GM12878 (cell line): ENCODE data around the gene MRTFB. TPM values are rescaled to one million over a fixed set of nuclear protein-coding genes. Genes with fewer than 3 reads are reported as not detected.

Experiments used
- ATAC-seq: fragments of 200-7000 bp; cut with Tn5 transposase; 3 replicates; pipeline ENCODE4 v1.9.1; 2020; ENCODE audit warnings: mild to moderate bottlenecking, moderate library complexity
- BruUV-seq: library from RNA; stranded (reverse); fragments of 400-500 nt; replicated peaks from 2 replicates; lab custom pipeline; 2021; lab: Mats Ljungman, UMichigan
- CTCF ChIA-PET: fragments of 300-600 bp; sonication (Branson Sonifier 250); formaldehyde crosslinking; extraction: SDS; loops from one replicate; lab custom pipeline; 2021; ENCODE audit warnings: inconsistent platforms; lab: Yijun Ruan, JAX
- POLR2A ChIA-PET: fragments of 350-600 bp; formaldehyde crosslinking; extraction: SDS; loops from one replicate; lab custom pipeline; 2021; ENCODE audit warnings: inconsistent platforms; lab: Charles Lee
- RAD21 ChIA-PET: fragments of 300-600 bp; sonication (Branson Sonifier 250); formaldehyde crosslinking; loops from one replicate; lab custom pipeline; 2023; ENCODE audit warnings: antibody characterized with exemption; ENCODE audit not compliant: unreplicated experiment; lab: Charles Lee
- SMC1A ChIA-PET: fragments of 300-600 bp; sonication (Branson Sonifier 250); formaldehyde crosslinking; loops from one replicate; lab custom pipeline; 2023; ENCODE audit not compliant: unreplicated experiment, uncharacterized antibody; lab: Charles Lee
- DNase-seq: peaks from one replicate; pipeline ENCODE4 v3.0.0-alpha.2; 2011; ENCODE audit warnings: low read depth, low spot score
- FAIRE-seq: peaks from 3 replicates; lab custom pipeline; 2011; peaks lifted over from hg19 to GRCh38; lab: Jason Lieb, UNC
- H2AFZ ChIP-seq: 2 replicates; pipeline ENCODE4 v1.6.0; 2011; ENCODE audit warnings: low read depth, low read length, control low read depth; ENCODE audit not compliant: control insufficient read depth
- H3K27ac ChIP-seq: 2 replicates; pipeline ENCODE4 v1.5.1; 2011; ENCODE audit warnings: control low read depth; ENCODE audit not compliant: control insufficient read depth, insufficient read depth
- H3K27me3 ChIP-seq, 2 experiments: replicated peaks in 1 of 2; 2 replicates each; pipeline versions ENCODE4 v1.6.0 to v1.6.1; 2011; ENCODE audit warnings: low read length in 1 of 2; ENCODE audit not compliant: control insufficient read depth in 2 of 2, insufficient read depth in 2 of 2
- H3K36me3 ChIP-seq, 2 experiments: 2 replicates each; pipeline ENCODE4 v1.5.1; 2011; ENCODE audit warnings: low read length in 1 of 2; ENCODE audit not compliant: control insufficient read depth in 2 of 2, insufficient read depth in 2 of 2
- H3K4me1 ChIP-seq: 2 replicates; pipeline ENCODE4 v1.6.1; 2011; ENCODE audit warnings: mild to moderate bottlenecking, low read length, moderate library complexity, mixed read lengths; ENCODE audit not compliant: control insufficient read depth, insufficient read depth
- H3K4me2 ChIP-seq: 2 replicates; pipeline ENCODE4 v1.6.0; 2011; ENCODE audit warnings: control low read depth; ENCODE audit not compliant: control insufficient read depth, insufficient read depth
- H3K4me3 ChIP-seq: fragments of 200-600 bp; sonication (generic); 2 replicates; pipeline ENCODE4 v1.5.1; 2016
- H3K79me2 ChIP-seq: 2 replicates; pipeline ENCODE4 v1.6.0; 2011; ENCODE audit warnings: low read length; ENCODE audit not compliant: control insufficient read depth, insufficient read depth
- H3K9ac ChIP-seq: 2 replicates; pipeline ENCODE4 v1.8.0; 2011; ENCODE audit warnings: low read length, control low read depth, mixed read lengths; ENCODE audit not compliant: control insufficient read depth, insufficient read depth
- H3K9me3 ChIP-seq: replicated peaks from 3 replicates; pipeline ENCODE4 v1.5.1; 2011; ENCODE audit warnings: mild to moderate bottlenecking, low read length; ENCODE audit not compliant: control insufficient read depth, insufficient read depth
- H4K20me1 ChIP-seq: 2 replicates; pipeline ENCODE4 v1.6.0; 2011; ENCODE audit not compliant: control insufficient read depth, insufficient read depth
- CBX3 ChIP-seq: fragments of 200-600 bp; sonication (generic); IDR thresholded peaks from 2 replicates; pipeline ENCODE4 v1.6.1; 2016; ENCODE audit warnings: low read depth, borderline replicate concordance
- CREM ChIP-seq: IDR thresholded peaks from 2 replicates; pipeline ENCODE4 v1.6.1; 2014; ENCODE audit warnings: antibody characterized with exemption, low read depth
- EGR1 ChIP-seq, 2 experiments: IDR thresholded peaks; 1 replicate in 1 of 2; 2 replicates in 1 of 2; pipeline ENCODE4 v1.6.1; 2011 to 2012; ENCODE audit warnings: low read depth in 2 of 2, low read length in 2 of 2, borderline replicate concordance in 1 of 2, mild to moderate bottlenecking in 1 of 2, moderate library complexity in 1 of 2
- HDAC6 ChIP-seq: fragments of 200-600 bp; sonication (generic); IDR thresholded peaks from one replicate; pipeline ENCODE4 v1.8.0; 2017; ENCODE audit warnings: antibody characterized with exemption; ENCODE audit not compliant: unreplicated experiment
- IKZF2 ChIP-seq, 2 experiments: fragments of 450-650 bp; IDR thresholded peaks; 2 replicates each; pipeline ENCODE4 v1.6.1; 2017; ENCODE audit warnings: mild to moderate bottlenecking in 2 of 2, moderate library complexity in 2 of 2
- KAT2A ChIP-seq: conservative IDR thresholded peaks from 2 replicates; pipeline ENCODE4 v1.6.1; 2011; ENCODE audit warnings: low read depth, low read length; ENCODE audit not compliant: control insufficient read depth
- POLR2A ChIP-seq: IDR thresholded peaks from 2 replicates; pipeline ENCODE4 v1.6.1; 2011; ENCODE audit warnings: low read depth, mild to moderate bottlenecking, low read length
- PRDM15 ChIP-seq: fragments of 450-650 bp; formaldehyde crosslinking; IDR thresholded peaks from 2 replicates; pipeline ENCODE4 v1.4.0; 2020; ENCODE audit warnings: mild to moderate bottlenecking, moderate library complexity
- RCOR1 ChIP-seq: conservative IDR thresholded peaks from 2 replicates; pipeline ENCODE4 v1.6.1; 2012; ENCODE audit warnings: low read depth, low read length, improper control_type of control experiment
- RFX5 ChIP-seq: IDR thresholded peaks from 2 replicates; pipeline ENCODE4 v1.6.1; 2011; ENCODE audit warnings: low read depth, low read length, improper control_type of control experiment
- SIX5 ChIP-seq: IDR thresholded peaks from 2 replicates; pipeline ENCODE4 v1.6.1; 2011; ENCODE audit warnings: mild to moderate bottlenecking, low read depth, low read length, moderate library complexity; ENCODE audit not compliant: severe bottlenecking
- ZNF592 ChIP-seq: fragments of 450-650 bp; IDR thresholded peaks from 2 replicates; pipeline ENCODE4 v1.6.1; 2017; ENCODE audit warnings: mild to moderate bottlenecking, moderate library complexity
- WGBS: methylation state at CpG from one replicate; pipeline ENCODE4 v1.1.6; 2016; ENCODE audit warnings: low lambda C conversion rate; ENCODE audit not compliant: insufficient replicate concordance, insufficient coverage; ENCODE audit errors: missing lambda C conversion rate; 5-methylcytosine and 5-hydroxymethylcytosine counted together
- in situ Hi-C: fragments of 300-500 bp; cut with MboI; formaldehyde crosslinking; loops from 9 replicates; pipeline ENCODE4 v1.14.3; 2018; ENCODE audit warnings: mixed read lengths
- intact Hi-C: fragments of 100-400 bp; cut with micrococcal nuclease; formaldehyde crosslinking; loops from one replicate; pipeline ENCODE4 v1.14.2; 2022; ENCODE audit not compliant: unreplicated experiment
- polyA plus RNA-seq, 11 experiments: library from polyadenylated mRNA; depleted of rRNA in 4 of 11; unstranded in 6 of 11; stranded (reverse) in 5 of 11; fragments of >200 nt; fragmentation: Nextera tagmentation in 4 of 11; fragmentation: Illumina TruSeq in 1 of 11; extraction: Ambion mirVana in 4 of 11; extraction: Trizol in 1 of 11; gene quantifications; 1 replicate in 1 of 11; 2 replicates in 10 of 11; pipeline versions ENCODE4 v1.2.1 to v1.2.3, GENCODE V29; 2011 to 2016; ENCODE audit warnings: inconsistent platforms in 2 of 11, missing spikeins in 2 of 11, low read depth in 1 of 11
- total RNA-seq, 4 experiments: library from RNA; depleted of rRNA in 3 of 4; stranded (reverse); fragments of >200 nt in 3 of 4; fragmentation: Illumina TruSeq in 1 of 4; extraction: Trizol in 1 of 4; gene quantifications; 2 replicates each; pipeline versions ENCODE4 v1.2.1 to v1.2.3, GENCODE V29; 2013 to 2021

The MRTFB gene
- total and polyA plus RNA-seq, 10 of the 15 experiments (the other 5 are each of a cell fraction or from before 2014, with no cell fraction given) = 2.1 to 14.3 (median 8.0) TPM

- Histone ChIP-seq H3K79me2 (no peaks in the 10 kb centered on the region), H3K36me3 (no peaks in the 10 kb centered on the region), H3K4me3 (no peak overlapping the region), H3K27ac (no peak overlapping the region), H3K27me3 (no peaks in the 10 kb centered on the region), H4K20me1 (no peaks in the 10 kb centered on the region), H3K9me3 (no peaks in the 10 kb centered on the region), H2AFZ (no peak overlapping the region), H3K4me2 (no peak overlapping the region), H3K4me1 (no peaks in the 10 kb centered on the region), H3K9ac (no peak overlapping the region)
- BruUV-seq = no TSS peak
- 9% methylated on average over 3 of the region's 3 CpGs for WGBS
- POLR2A ChIA-PET = no interaction called here
- CTCF ChIA-PET = no interaction called here
- ATAC-seq (no peak), FAIRE-seq (no peak), DNase-seq (no peak)
- SMC1A ChIA-PET = no interaction called here
- TF ChIP-seq EGR1 (IDR thresholded peaks at IDR 0.05; ENCODE audit: borderline replicate concordance in 1 of 2, low read depth in 2 of 2, low read length in 2 of 2) = no peak
- no peak for TF ChIP-seq POLR2A
- no peak for TF ChIP-seq CREM
- TF ChIP-seq SIX5 = no peak
- no peak for TF ChIP-seq RFX5
- TF ChIP-seq RCOR1 = no peak
- no peak for TF ChIP-seq CBX3
- TF ChIP-seq PRDM15 = no peak
- TF ChIP-seq IKZF2 (IDR thresholded peaks at IDR 0.05) = no peak
- no peak for TF ChIP-seq ZNF592
- TF ChIP-seq KAT2A = no peak
- no peak for TF ChIP-seq HDAC6
- RAD21 ChIA-PET = no interaction called here
- in situ Hi-C loops = no loop called here
- intact Hi-C loops = no loop called here
Observed at GRCh38 chr16:14028202-14028601, 42.9 kb upstream of the MRTFB start.
